K562 (cell line): ENCODE data around the gene KRTAP5-7. TPM values are rescaled to one million over a fixed set of nuclear protein-coding genes. Genes with fewer than 3 reads are reported as not detected.

ENCODE experiments used
- ATAC-seq: fragments of 200-7000 bp; cut with Tn5 transposase; 3 replicates; pipeline ENCODE4 v1.9.1; 2020; ENCODE audit warnings: moderate library complexity
- BruUV-seq: library from RNA; stranded (reverse); fragments of 400-500 nt; replicated peaks from 2 replicates; lab custom pipeline; 2021; lab: Mats Ljungman, UMichigan
- CTCF ChIA-PET: fragments of 300-600 bp; formaldehyde crosslinking; extraction: SDS; loops from one replicate; lab custom pipeline; 2021; ENCODE audit warnings: low intra/inter-chr PET ratio; lab: Yijun Ruan, JAX
- POLR2A ChIA-PET: fragments of 300-600, 350-650 bp; sonication (Branson Sonifier 250); formaldehyde crosslinking; extraction: SDS; loops from one replicate; lab custom pipeline; 2021; ENCODE audit warnings: antibody characterized with exemption, inconsistent platforms; lab: Yijun Ruan, JAX
- DNase-seq, 4 experiments: peaks; one replicate each; pipeline versions ENCODE4 v3.0.0 to v3.0.0-alpha.2; 2011 to 2018; ENCODE audit warnings: low spot score in 3 of 4, mixed read lengths in 3 of 4; ENCODE audit errors: extremely low read depth in 1 of 4
- FAIRE-seq: peaks from 2 replicates; lab custom pipeline; 2011; peaks lifted over from hg19 to GRCh38; lab: Jason Lieb, UNC
- H2AFZ ChIP-seq: 2 replicates; pipeline ENCODE4 v1.6.0; 2011; ENCODE audit warnings: low read depth, low read length, control low read depth, inconsistent platforms
- H3K27ac ChIP-seq: fragments of 200-600 bp; 3 replicates; pipeline ENCODE4 v1.8.0; 2011; ENCODE audit warnings: low read depth, mild to moderate bottlenecking, control low read depth, inconsistent platforms, low read length, moderate library complexity, mixed read lengths; ENCODE audit errors: extremely low read depth
- H3K27me3 ChIP-seq, 2 experiments: fragments of 300-600 bp in 1 of 2; 2 replicates in 1 of 2; 3 replicates in 1 of 2; pipeline versions ENCODE4 v1.6.0 to v1.8.0; 2011; ENCODE audit warnings: inconsistent platforms in 2 of 2, low read length in 2 of 2, mild to moderate bottlenecking in 1 of 2, mixed read lengths in 1 of 2, moderate library complexity in 1 of 2; ENCODE audit not compliant: control insufficient read depth in 2 of 2, insufficient read depth in 2 of 2
- H3K36me3 ChIP-seq: fragments of 300-600 bp; 3 replicates; pipeline ENCODE4 v1.8.0; 2011; ENCODE audit warnings: mild to moderate bottlenecking, low read length, inconsistent platforms; ENCODE audit not compliant: control insufficient read depth, insufficient read depth
- H3K4me1 ChIP-seq, 2 experiments: fragments of 200-600 bp in 1 of 2; replicated peaks in 1 of 2; 2 replicates in 1 of 2; 3 replicates in 1 of 2; pipeline versions ENCODE4 v1.5.1 to v1.8.0; 2011; ENCODE audit warnings: inconsistent platforms in 2 of 2, low read length in 2 of 2, mild to moderate bottlenecking in 1 of 2, mixed read lengths in 1 of 2, moderate library complexity in 1 of 2; ENCODE audit not compliant: control insufficient read depth in 2 of 2, insufficient read depth in 2 of 2
- H3K4me2 ChIP-seq: 2 replicates; pipeline ENCODE4 v1.6.1; 2011; ENCODE audit warnings: low read length, control low read depth, inconsistent platforms, mixed read lengths; ENCODE audit not compliant: insufficient read depth
- H3K4me3 ChIP-seq: fragments of 200-600 bp; sonication (generic), shearing (Covaris generic); 2 replicates; pipeline ENCODE4 v1.5.1; 2016; ENCODE audit warnings: control low read depth, inconsistent platforms
- H3K79me2 ChIP-seq: fragments of 200-600 bp; 3 replicates; pipeline ENCODE4 v1.8.0; 2011; ENCODE audit warnings: low read length, inconsistent platforms; ENCODE audit not compliant: control insufficient read depth, insufficient read depth
- H3K9ac ChIP-seq, 2 experiments: 2 replicates each; pipeline versions ENCODE4 v1.6.0 to v1.6.1; 2011; ENCODE audit warnings: low read depth in 2 of 2, low read length in 2 of 2, control low read depth in 1 of 2, inconsistent platforms in 1 of 2, mild to moderate bottlenecking in 1 of 2, mixed read lengths in 1 of 2; ENCODE audit not compliant: insufficient read depth in 1 of 2
- H3K9me1 ChIP-seq: one replicate; pipeline ENCODE4 v1.6.0; 2011; ENCODE audit warnings: inconsistent platforms, mild to moderate bottlenecking, low read length, moderate library complexity; ENCODE audit not compliant: control insufficient read depth, insufficient read depth
- H3K9me3 ChIP-seq: replicated peaks from 2 replicates; pipeline ENCODE4 v1.5.1; 2011; ENCODE audit warnings: low read depth, low read length, inconsistent platforms; ENCODE audit not compliant: control insufficient read depth, insufficient read depth
- H4K20me1 ChIP-seq: replicated peaks from 2 replicates; pipeline ENCODE4 v1.6.1; 2011; ENCODE audit warnings: low read length, inconsistent platforms, mixed read lengths; ENCODE audit not compliant: control insufficient read depth, insufficient read depth
- CHD1 ChIP-seq: fragments of 200-600 bp; sonication (generic); IDR thresholded peaks from one replicate; pipeline ENCODE4 v1.6.1; 2012; ENCODE audit warnings: mild to moderate bottlenecking, moderate library complexity, low read length, inconsistent platforms
- CREM ChIP-seq: IDR thresholded peaks from 2 replicates; pipeline ENCODE4 v1.6.1; 2014; ENCODE audit warnings: antibody characterized with exemption, low read depth
- KDM4B ChIP-seq, 2 experiments: fragments of 450-650 bp in 1 of 2; sonication (generic) in 1 of 2; IDR thresholded peaks; 2 replicates each; pipeline ENCODE4 v1.6.1; 2016 to 2017; ENCODE audit warnings: borderline replicate concordance in 2 of 2, antibody characterized with exemption in 1 of 2, low read depth in 1 of 2, mild to moderate bottlenecking in 1 of 2
- NBN ChIP-seq: fragments of 450-650 bp; IDR thresholded peaks from 2 replicates; pipeline ENCODE4 v1.6.1; 2016; ENCODE audit warnings: low read depth, mild to moderate bottlenecking
- SLC30A9 ChIP-seq: fragments of 250-450 bp; sonication (Bioruptor Pico); IDR thresholded peaks from 2 replicates; pipeline ENCODE4 v1.8.0; 2022; ENCODE audit warnings: mild to moderate bottlenecking, moderate library complexity
- TEAD1 ChIP-seq, 2 experiments: fragments of 450-650 bp in 1 of 2; sonication (generic) in 1 of 2; formaldehyde crosslinking; IDR thresholded peaks; 2 replicates each; pipeline versions ENCODE4 v1.4.0 to v1.8.0; 2020 to 2022; ENCODE audit warnings: mild to moderate bottlenecking in 2 of 2, missing genetic modification reagents in 1 of 2
- WGBS: fragments of 100-300 bp; shearing (Covaris generic); methylation state at CpG from one replicate; pipeline ENCODE4 v1.1.6; 2016; ENCODE audit warnings: low coverage, mixed read lengths; ENCODE audit not compliant: insufficient coverage; ENCODE audit errors: missing lambda C conversion rate; 5-methylcytosine and 5-hydroxymethylcytosine counted together
- in situ Hi-C: fragments of 300-500 bp; cut with MboI; formaldehyde crosslinking; loops from 4 replicates; pipeline ENCODE4 v1.15.0; 2018; ENCODE audit warnings: inconsistent platforms, mixed read lengths
- intact Hi-C: fragments of 100-400 bp; cut with micrococcal nuclease; formaldehyde crosslinking; loops from 2 replicates; pipeline ENCODE4 v1.14.2; 2022
- polyA plus RNA-seq, 8 experiments: library from polyadenylated mRNA; depleted of rRNA in 4 of 8; stranded (reverse) in 5 of 8; unstranded in 3 of 8; fragments of >200 nt; fragmentation: Nextera tagmentation in 2 of 8; fragmentation: Illumina TruSeq in 1 of 8; extraction: Ambion mirVana in 2 of 8; extraction: Trizol in 1 of 8; gene quantifications; 2 replicates each; pipeline versions ENCODE4 v1.2.1 to v1.2.3, GENCODE V29; 2011 to 2014; ENCODE audit warnings: inconsistent platforms in 1 of 8, missing spikeins in 1 of 8
- total RNA-seq, 7 experiments: library from RNA; depleted of rRNA in 6 of 7; stranded (reverse); fragments of >200 nt in 6 of 7; fragmentation: Illumina TruSeq in 2 of 7; extraction: Trizol in 2 of 7; gene quantifications; 2 replicates each; pipeline versions ENCODE4 v1.2.1 to v1.2.3, GENCODE V29; 2011 to 2021; ENCODE audit warnings: low replicate concordance in 1 of 7
- TF ChIP-seq, protein P1 (sequence below): fragments of 450-650 bp; IDR thresholded peaks from 2 replicates; pipeline ENCODE4 v1.6.1; 2016; ENCODE audit warnings: low read depth, mild to moderate bottlenecking, moderate library complexity
- TF ChIP-seq, protein P2 (sequence below): fragments of 450-650 bp; formaldehyde crosslinking; IDR thresholded peaks from 2 replicates; pipeline ENCODE4 v1.4.0; 2022; ENCODE audit warnings: missing genetic modification characterization
- TF ChIP-seq, protein P3 (sequence below): fragments of 250-450 bp; sonication (Bioruptor Pico); IDR thresholded peaks from 2 replicates; pipeline ENCODE4 v1.5.0; 2021

Gene KRTAP5-7
- total and polyA plus RNA-seq, 9 of the 15 experiments (the other 6 are each of a cell fraction or from before 2014, with no cell fraction given), result not detected

DNA sequence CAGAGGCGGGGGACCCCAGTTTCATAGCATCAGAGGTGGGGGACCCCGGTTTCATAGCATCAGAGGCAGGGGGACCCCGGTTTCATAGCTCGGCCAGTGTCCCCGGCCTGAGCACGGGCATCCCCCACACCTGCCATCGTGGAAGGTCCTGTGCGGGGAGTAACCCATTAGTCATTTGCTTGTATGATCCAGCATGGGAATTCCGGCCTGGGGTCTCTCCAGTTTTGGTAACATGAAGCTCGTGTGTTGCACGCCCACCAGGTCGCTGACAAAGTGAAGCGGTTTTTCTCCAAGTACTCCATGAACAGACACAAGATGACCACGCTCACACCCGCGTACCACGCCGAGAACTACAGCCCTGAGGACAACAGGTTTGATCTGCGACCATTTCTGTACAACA, 29.0 kb upstream of the KRTAP5-7 start:
- ATAC-seq, result no peak
- BruUV-seq, result no TSS peak
- no peak for DNase-seq
- intact Hi-C loops, result no loop called here
- no peaks in the 10 kb centered on the region for H3K4me1 ChIP-seq
- no peaks in the 10 kb centered on the region for H3K27me3 ChIP-seq
- no peak overlapping the region for H3K4me2 ChIP-seq
- H3K9me1 ChIP-seq, result no peaks in the 10 kb centered on the region
- no peak overlapping the region for H3K27ac ChIP-seq
- TF ChIP-seq, protein P1, sequence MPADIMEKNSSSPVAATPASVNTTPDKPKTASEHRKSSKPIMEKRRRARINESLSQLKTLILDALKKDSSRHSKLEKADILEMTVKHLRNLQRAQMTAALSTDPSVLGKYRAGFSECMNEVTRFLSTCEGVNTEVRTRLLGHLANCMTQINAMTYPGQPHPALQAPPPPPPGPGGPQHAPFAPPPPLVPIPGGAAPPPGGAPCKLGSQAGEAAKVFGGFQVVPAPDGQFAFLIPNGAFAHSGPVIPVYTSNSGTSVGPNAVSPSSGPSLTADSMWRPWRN, result no peak
- no peak for TF ChIP-seq CHD1
- no peak for TF ChIP-seq NBN
- TF ChIP-seq, protein P2, sequence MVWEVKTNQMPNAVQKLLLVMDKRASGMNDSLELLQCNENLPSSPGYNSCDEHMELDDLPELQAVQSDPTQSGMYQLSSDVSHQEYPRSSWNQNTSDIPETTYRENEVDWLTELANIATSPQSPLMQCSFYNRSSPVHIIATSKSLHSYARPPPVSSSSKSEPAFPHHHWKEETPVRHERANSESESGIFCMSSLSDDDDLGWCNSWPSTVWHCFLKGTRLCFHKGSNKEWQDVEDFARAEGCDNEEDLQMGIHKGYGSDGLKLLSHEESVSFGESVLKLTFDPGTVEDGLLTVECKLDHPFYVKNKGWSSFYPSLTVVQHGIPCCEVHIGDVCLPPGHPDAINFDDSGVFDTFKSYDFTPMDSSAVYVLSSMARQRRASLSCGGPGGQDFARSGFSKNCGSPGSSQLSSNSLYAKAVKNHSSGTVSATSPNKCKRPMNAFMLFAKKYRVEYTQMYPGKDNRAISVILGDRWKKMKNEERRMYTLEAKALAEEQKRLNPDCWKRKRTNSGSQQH, result no peak
- TF ChIP-seq KDM4B (IDR thresholded peaks at IDR 0.05; ENCODE audit: borderline replicate concordance in 2 of 2, low read depth in 1 of 2), result no peak
- TF ChIP-seq TEAD1 (CRISPR knock-in tag; IDR thresholded peaks at IDR 0.05), result no peak
- TF ChIP-seq, protein P3, sequence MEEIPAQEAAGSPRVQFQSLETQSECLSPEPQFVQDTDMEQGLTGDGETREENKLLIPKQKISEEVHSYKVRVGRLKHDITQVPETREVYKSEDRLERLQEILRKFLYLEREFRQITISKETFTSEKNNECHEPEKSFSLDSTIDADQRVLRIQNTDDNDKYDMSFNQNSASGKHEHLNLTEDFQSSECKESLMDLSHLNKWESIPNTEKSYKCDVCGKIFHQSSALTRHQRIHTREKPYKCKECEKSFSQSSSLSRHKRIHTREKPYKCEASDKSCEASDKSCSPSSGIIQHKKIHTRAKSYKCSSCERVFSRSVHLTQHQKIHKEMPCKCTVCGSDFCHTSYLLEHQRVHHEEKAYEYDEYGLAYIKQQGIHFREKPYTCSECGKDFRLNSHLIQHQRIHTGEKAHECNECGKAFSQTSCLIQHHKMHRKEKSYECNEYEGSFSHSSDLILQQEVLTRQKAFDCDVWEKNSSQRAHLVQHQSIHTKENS (CRISPR knock-in tag), result no peak
- TF ChIP-seq SLC30A9 (CRISPR knock-in tag), result no peak
- TF ChIP-seq CREM, result no peak
- H3K36me3 ChIP-seq, result peaks cover 45% of the 10 kb centered on the region; the same call in 2 of the 3 replicates
- no peaks in the 10 kb centered on the region for H4K20me1 ChIP-seq
- no peak overlapping the region for H3K9ac ChIP-seq
- no peaks in the 10 kb centered on the region for H3K9me3 ChIP-seq
- no peaks in the 10 kb centered on the region for H3K79me2 ChIP-seq
- in situ Hi-C loops, result no loop called here
- ChIA-PET CTCF (no interaction called here), POLR2A (interaction anchor here (1.0 kb wide), 1 partner anchor 15 kb away, joined by 3 read pairs; no protein-coding TSS in a partner anchor)
- H2AFZ ChIP-seq, result no peak overlapping the region
- WGBS, result 95% methylated on average over 19 of the region's 19 CpGs
- no peak overlapping the region for H3K4me3 ChIP-seq
- FAIRE-seq, result no peak
